HG03354 (cell line): Measurements from ENCODE around the gene PELI3.
"Not testable (repeated sequence)": the region's sequence is repeated elsewhere in the genome, so short reads cannot be mapped to it uniquely, and the experiment has no call there.

Experiments
- ATAC-seq: cut with Tn5 transposase; IDR thresholded peaks from one replicate; pipeline ENCODE4 v1.9.1; 2021; ENCODE audit warnings: mild to moderate bottlenecking; ENCODE audit not compliant: unreplicated experiment, poor library complexity, severe bottlenecking

PELI3 gene

DNA sequence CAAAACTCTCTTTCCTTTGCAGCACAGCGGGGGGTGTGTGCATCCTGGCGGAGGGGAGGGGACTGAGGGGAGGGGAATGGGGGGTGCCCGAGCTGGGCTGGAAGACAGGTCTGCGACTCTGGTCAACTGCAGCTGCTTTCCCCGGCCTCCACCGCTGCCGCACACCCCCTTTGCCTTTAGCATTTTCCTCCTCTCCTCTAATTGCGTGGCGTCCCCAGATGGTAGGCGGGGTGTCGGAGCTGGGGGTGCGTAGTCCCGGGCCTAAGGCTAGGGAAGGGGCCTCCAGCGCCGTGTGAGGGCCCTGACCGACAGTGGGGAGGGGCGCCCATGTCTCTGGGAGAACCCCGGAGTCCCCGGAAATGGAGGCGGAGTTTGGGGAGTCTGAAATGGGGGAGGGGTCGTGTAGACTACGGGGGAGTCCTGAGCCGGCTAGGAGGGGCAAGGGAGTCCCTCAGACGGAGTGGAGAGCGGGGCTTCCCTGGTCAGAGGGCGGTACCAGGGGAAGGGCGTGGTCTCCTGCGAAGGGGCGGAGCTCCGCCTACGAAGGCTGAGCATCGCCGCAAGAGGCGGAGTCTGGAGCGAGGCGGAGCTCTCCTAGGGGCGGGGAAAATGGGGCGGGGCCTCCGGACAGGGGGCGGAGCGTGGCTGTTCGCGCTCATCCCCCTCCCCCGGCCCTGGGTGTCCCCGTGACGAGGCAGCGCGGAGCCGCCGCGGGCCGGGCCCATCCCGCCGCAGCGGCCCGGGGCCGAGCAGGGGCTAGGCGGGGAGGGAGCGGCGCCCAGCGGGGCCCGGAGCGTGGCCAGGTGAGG, at the start of gene PELI3:
Gene PELI3, plus strand, starts transcription at position 681 of the 809 bp plus-strand sequence. CDS start 1,224 bp downstream, outside the sequence.
- ATAC-seq, result peak; percentile 75

DNA sequence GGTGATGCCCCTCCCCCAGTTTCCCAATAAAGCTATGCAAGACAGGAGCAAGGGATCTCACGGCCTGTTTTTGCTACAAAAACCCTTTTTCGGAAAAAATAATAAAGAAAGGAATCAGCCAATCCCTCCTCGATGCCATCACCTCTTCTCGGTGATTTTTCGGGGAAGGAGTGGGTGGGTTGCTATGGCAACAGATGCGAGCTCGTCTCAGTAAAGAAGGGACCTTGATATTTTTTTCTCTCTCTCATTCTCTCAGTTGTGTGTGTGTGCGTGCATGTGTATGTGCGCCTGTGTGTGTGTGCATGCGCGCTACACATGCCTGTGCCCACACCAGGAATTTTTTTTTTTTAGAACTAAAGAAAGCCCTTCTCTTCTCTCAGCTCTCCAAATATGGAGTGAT, 49.7 kb upstream of the PELI3 start:
- no peak for ATAC-seq

GRCh38 chr11:66418168-66418985, 48.3 kb upstream of the PELI3 start:
- ATAC-seq, result no peak

DNA sequence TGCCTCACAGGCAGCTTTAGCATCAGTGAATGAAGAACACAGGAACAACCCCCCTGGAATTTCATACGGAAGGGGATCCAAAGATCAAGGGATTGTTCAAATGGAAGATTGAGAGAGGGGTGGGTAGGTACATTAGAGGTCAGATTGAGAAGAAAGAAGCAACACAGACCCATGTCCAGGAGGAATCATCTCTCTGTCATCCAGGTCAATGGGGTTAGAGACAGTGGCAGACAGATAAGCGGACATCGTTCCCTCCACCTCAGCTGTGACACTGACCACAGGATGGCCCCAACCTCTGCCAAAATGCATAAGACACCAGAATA, 47.8 kb upstream of the PELI3 start:
- ATAC-seq, result no peak

DNA sequence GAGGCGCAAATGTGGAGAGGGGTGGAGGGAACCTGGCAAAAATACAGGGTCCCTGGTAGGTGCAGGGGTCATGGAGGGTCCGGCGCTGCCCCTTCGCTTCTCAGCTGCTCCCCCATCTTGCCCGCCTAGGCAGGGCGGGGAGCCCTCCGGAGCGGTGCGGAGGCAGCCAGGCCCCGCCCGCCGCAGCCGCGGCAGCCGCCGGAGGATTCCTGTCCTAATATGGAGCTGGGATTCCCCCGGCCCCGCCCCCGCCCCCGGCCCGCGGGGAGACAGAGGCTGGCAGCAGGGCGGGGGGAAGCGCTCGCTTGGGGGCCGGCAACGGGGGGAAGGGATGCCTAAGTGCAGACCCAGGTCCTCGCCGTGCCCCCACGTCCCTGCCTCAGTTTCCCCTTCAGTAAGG, 46.9 kb upstream of the PELI3 start:
- no peak for ATAC-seq

DNA sequence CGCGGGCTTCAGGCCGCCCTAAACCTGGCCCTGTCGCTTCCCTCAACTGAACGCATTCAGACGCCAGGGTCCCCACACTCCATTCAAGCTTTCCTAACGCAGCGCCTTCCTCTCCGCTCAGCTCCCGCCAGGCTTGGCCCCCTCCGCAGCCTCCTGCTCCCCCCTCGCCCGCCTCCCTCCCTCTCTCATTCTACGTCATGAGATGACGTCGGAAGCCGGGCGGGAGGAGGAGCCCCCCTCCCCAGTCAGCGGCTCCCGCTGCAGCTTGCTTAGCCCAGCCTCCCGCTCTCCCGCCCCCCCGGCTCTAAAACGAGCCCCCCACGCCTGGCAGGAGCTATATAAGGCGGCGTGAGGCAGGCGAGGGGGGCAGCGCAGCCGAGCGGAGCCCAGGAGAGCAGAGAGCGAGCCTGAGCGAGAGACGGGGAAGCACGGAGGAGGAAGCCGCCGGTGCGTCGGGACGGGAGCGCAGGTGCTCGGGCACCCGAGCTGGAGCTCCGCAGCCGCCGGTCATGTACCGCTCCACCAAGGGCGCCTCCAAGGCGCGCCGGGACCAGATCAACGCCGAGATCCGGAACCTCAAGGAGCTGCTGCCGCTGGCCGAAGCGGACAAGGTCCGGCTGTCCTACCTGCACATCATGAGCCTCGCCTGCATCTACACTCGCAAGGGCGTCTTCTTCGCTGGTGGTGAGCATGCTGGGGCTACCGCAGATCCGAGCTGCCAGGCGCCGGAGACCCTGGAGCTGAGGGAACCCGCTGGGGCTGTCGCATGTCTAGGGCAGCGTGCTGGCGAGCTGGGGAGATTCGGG, 45.8 kb upstream of the PELI3 start, which contains the start of gene NPAS4:
Gene NPAS4, plus strand, starts transcription at position 365 of the 806 bp plus-strand sequence. Its CDS starts 145 bp downstream, at position 510.
- no peak for ATAC-seq

DNA sequence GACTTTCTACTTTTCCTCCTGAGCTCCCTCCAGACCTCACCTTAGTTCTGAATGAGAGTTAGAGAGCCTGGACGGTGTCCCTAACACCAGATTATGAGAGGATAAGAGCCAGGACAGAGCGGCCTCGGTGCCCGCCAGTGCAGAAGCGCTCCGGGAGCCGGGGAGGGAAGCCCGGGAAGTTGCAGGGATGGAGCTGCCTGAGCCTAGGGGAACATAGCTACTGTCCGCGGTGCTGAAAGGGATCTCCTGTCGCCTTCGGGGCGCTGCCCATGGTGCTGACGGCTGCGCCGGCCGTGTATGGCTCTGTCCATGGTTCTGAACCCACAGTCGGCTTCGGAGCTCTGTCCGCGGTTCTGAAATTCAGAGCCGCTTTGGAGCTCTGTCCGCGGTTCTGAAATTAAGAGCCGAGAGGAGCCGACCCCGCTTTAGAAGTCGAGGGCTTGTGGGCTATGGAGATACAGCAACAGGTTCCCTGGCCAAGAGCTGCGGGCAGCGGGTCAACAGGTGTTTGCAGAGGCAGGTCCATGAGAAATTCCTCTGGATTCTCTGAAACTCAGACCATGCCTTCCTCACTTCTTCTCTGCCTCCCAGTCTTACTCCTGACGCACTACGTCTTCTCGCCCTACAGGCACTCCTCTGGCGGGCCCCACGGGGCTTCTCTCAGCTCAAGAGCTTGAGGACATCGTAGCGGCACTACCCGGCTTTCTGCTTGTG, 45.1 kb upstream of the PELI3 start:
- peak; percentile 49 for ATAC-seq

DNA sequence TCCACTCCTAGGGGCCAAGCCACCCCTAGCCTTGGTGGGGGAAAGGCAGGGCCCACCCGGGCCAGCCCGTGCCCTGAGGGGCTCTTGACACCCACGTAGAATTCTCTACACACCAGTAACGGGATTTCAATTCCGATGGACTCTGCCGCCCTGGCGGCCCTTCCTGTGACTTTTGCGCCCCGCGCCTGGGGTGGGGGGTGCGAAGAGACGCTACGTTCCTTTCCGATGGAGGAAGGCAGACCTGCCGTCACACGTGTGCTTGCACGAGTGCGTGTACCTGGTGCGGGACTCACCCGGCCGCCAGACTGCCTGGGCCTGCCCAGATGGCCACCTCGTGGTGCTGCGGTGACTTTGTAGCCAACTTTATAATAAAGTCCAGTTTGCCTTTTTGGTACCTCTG, 40.4 kb upstream of the PELI3 start:
- no peak for ATAC-seq

GRCh38 chr11:66428933-66429332, 37.8 kb upstream of the PELI3 start:
- ATAC-seq, result no peak

DNA sequence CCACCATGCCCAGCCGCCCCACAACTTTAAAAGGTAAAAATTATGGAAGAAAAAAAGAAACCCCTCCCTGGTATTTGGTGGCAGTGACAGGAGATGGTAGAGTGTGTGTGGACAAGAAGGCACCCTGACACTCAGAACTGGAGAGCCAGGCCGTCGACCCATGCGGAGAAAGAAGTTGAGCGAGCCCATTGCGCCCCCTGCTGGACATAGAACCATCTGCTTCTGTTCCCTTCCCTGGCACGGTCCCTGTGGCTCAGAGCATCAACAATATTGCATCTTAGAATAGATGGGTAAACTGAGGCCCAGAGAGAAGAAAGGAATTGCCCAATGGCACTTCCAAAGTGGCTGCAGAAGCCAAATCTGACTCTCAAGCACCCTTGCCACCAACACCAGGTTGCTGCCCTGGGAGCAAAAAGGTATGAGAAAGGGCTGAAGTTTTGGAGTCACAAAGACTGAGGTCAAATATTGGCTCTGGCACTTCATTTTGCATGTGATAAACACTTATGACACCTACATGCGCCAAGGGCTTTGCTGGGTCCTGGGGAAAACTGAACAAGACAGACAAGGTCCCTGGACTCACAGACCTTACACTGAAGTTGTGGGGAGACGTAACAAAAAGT, 36.6 kb upstream of the PELI3 start:
- ATAC-seq, result no peak

GRCh38 chr11:66431287-66431686, 35.4 kb upstream of the PELI3 start:
- ATAC-seq, result not testable (repeated sequence)

GRCh38 chr11:66431871-66432329, 34.8 kb upstream of the PELI3 start:
- ATAC-seq, result not testable (repeated sequence)

GRCh38 chr11:66432597-66432996, 34.1 kb upstream of the PELI3 start:
- ATAC-seq, result no peak

- ATAC-seq, result no peak
Measured at GRCh38 chr11:66437979-66438503, 28.7 kb upstream of the PELI3 start.

DNA sequence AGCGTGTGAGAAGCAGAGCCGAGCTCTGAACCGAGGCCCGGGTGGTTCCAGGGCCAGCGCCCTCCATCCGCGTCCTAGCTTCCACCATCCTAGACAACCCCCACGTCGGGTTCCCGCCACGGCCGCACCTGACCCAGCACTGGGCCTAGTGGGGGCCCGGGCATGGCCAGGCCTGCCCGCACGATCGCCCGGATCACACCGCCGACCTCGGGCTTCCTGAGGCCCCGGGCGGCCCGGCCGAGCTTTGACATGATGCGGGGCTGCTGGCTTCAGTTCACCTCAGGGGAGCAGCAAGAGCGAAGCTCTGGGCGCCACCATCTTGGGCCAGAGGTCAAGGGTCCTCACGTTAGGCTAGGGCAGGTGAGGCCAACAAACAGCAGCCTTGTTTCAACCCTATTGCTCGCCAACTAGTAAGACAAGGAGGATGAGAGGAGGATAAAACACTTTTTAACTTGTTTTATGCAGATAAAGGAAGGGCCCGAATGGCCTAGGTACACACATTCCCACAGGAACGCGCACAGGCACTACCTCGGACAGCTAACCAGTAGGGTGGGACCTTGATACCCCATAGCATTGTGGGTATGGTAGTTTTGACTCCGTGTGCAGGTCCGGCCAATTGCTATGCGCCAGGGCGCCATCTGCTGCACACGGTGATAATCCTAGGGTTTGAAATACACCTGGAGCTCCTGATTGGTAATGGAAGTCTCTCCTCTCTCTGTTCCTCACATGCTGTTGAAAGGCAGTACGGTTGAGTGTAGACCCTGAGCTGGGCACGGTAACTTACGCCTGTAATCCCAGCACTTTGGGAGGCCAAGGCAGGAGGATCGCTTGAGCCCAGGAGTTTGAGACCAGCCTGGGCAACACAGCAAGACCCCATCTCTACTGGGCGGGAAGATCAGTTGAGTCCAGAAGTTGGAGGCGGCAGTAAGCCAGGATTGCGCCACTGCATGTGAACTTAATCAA, 27.9 kb upstream of the PELI3 start, which contains the start of gene MRPL11:
Gene MRPL11, minus strand, starts transcription at position 345 of the 963 bp plus-strand sequence. Its CDS starts 94 bp downstream, at position 251.
- ATAC-seq, result peak; percentile 95

DNA sequence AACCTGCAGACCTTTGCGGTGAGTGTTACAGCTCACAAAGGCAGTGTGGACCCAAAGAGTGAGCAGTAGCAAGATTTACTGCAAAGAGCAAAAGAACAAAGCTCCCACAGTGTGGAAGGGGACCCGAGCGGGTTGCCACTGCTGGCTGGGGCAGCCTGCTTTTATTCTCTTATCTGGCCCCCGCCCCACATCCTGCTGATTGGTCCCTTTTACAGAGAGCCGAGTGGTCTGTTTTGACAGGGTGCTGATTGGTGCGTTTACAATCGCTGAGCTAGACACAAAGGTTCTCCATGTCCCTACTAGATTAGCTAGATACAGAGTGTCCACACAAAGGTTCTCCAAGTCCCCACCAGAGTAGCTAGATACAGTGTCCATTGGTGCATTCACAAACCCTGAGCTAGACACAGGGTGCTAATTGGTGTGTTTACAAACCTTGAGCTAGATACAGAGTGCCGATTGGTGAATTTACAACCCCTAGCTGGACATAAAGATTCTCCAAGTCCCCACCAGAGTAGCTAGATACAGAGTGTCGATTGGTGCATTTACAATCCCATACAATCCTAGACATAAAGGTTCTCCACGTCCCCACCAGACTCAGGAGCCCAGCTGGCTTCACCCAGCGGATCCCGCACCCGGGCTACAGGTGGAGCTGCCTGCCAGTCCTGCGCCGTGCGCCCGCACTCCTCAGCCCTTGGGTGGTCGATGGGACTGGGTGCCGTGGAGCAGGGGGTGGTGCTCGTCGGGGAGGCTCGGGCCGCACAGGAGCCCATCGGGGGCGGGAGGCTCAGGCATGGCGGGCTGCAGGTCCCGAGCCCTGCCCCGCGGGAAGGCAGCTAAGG, 26.4 kb upstream of the PELI3 start:
- not testable (repeated sequence) for ATAC-seq

DNA sequence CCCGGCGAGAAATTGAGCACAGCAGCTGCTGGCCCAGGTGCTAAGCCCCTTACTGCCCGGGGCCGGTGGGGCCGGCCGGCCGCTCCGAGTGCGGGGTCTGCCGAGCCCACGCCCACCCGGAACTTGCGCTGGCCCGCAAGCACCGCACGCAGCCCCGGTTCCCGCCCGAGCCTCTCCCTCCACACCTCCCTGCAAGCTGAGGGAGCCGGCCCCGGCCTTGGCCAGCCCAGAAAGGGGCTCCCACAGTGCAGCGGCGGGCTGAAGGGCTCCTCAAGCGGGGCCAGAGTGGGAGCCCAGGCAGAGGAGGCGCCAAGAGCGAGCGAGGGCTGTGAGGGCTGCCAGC, 25.8 kb upstream of the PELI3 start:
- not testable (repeated sequence) for ATAC-seq
